Measurements from ENCODE around the gene GBE1.
"Not testable (repeated sequence)": the region's sequence is repeated elsewhere in the genome, so short reads cannot be mapped to it uniquely, and the experiment has no call there.

The GBE1 gene

DNA sequence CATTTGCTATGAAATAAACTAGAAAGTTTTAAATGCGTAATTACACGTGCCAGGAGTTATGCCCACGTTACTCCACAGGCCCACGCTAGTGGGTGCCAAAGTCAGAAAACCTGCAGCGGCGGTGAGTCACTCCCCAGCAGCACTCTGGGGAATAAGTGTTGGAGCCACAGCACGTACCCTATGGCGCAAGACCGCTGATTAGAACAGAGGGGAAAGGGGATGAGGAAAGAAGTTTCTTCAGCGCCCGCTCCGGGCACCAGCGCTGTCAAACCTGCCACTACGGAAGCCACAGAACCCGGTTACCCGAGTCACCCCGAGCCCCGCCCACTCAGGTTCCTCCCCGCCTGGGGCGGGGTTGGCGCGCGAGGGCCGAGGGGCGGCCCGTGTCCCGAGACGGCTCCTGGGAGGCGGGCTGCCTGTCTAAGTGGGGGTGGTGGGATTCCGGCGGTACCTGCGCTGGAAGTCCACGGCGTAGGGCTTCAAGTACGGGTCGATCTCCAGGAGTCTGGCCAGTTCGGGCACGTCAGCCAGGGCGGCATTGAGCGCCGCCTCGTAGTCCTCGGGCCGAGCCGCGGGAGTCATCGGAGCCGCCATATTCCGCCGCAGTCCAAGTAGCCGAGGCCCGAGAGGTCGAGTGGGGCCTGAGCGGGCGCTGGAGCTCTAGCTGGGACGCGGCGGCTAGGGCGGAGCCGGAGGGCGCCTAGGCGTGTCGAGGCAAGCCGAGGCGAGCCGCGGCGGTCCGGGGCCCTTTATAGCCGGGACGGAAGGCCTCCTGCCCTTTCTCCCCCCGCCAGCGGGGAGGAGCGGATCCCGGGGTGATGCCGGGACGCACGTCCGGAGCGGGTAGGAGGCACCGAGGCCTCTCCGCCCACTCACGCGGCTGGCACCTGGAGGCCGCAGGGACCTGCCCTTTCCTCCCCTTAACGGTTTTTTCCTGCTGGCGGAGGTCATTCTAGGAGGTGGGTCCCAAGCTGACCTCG is at the start of gene GBE1:
GBE1 (minus strand) TSS at position 722 of the 980 bp plus-strand sequence; CDS start at position 594, 128 bp downstream.
- peak; percentile 74 to 76 for DNase-seq (ENCODE audit: low read depth in 2 of 2)

DNA sequence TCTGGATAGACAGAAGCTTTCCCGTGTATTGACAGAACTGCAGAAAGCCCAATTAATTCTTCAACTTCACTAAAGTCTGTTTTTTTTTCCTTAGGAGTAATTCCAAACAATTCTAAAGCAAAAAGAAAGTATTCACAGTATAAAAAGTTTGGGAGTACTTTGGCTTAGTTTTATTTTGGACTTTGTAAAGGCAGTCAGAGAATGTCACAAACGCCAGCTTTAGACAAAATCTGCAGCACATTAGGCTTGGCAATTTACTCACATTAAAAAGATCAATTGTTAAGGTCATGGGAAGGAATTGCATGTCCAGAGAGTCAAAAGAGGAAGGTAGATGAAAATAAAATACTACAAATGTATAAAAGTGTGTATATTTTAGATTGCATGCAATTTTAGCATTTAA is 47.5 kb upstream of the GBE1 start:
- DNase-seq (ENCODE audit: low read depth in 2 of 2) = no peak

DNA sequence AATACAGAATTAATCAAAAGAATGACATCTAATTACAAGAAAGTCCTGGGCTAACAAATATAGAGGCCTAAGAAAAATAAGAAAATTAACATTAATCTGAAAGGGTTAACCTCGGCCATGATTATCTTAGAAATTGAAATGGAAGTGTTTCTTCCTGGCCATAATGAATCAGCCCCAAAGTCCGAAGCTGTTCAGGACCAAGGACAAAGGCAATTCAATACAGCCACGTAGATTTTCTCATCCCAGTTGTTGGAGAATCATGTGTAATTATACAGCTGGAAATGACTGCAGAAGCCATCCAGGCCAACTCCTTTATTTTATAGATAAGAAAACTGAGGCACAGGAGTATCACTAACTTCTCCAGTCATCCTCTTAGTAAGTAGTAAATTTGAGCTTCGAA is 38.0 kb upstream of the GBE1 start:
- DNase-seq (ENCODE audit: low read depth in 2 of 2) = no peak

DNA sequence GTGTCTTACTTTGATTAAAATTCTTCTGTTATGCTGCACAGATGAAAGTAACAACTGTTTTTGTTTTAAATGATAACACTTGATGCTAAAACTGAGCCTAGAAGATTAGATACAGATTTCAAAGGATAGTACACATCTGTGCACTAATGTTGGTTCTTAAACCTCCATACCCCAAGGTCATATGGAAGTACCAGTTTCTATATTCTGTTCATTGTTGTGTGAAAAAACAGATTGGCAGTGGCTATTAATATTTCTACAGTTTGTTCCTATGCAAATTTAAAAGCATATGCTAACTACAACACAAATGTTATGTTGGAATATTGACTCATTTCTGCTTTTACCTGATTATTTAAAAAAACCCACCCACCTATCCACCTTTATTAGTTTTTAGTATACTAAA is 32.0 kb upstream of the GBE1 start:
- DNase-seq (ENCODE audit: low read depth in 2 of 2) = no peak

DNA sequence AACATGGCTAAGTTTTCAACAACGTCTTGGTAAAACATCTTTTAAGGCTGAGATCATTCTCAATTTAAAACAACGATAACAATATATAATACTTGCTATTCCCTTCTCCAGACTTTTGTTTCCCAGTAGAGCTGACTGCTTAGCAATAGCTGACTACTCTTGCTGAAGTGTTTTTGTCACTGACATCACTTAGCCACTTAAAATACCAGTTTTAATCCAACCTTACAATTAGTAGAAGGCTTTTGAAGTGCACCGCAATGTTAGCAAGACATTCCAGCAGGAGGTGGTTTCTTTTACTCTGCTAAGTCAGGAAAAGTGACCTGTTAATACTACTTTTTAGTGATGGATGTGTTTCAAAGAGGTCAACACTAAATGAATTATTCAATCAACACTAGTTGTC is 28.7 kb upstream of the GBE1 start:
- no peak for DNase-seq (ENCODE audit: low read depth in 2 of 2)

DNA sequence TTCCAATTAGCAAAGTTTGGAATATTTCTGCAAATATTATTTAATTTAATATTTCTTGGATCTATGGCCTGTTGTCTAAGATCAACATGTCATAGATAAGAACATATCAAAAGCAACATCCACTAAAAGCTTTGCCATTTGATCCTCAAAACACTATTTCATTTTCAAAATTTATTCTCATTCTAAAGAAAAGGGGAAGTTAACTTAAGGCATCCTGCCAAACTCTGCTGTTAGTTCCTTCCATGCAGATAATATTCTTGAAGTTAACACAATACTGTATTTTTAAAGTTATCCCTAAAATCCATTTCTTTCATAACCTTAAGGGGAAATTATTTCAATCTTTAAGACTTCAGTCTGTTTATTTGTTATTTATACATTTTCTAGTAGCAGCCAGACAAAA is 28.2 kb upstream of the GBE1 start:
- DNase-seq (ENCODE audit: low read depth in 2 of 2) = no peak

DNA sequence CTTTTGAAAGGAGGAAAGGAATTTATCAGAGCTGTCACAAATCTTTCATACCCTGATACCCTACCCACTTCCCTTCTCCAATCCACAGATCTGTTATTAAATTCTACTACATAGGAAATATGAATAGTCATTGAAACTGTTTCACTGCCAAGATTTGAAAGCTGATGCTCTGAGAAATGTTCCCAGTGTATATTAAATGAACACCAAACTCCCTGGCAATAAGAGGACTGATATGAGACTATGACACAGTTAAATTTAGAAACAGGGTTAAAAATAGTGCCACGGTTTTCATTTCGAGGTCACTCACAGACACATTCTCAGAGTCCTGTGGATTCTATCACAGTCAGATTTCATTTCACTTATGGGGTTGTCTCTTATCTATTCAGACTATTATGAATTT is 27.2 kb upstream of the GBE1 start:
- DNase-seq (ENCODE audit: low read depth in 2 of 2) = no peak

DNA sequence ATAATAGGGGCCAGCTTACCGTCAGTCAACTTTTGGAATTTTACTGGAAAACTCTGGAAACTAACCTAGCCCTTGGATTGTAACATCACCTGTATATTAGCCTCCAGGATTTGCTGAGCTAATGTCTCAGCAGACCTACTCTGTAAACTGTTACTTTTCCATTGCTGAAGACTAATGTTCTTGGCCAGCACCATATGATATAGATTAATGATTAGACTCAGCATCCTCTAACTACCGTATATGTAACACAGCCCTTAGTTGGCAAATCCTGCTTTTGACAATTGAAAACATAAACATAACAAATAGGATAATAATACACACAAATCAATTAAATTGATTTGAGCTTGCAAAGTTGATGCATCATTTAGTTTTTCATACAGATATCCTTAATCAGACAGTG is 26.6 kb upstream of the GBE1 start:
- no peak for DNase-seq (ENCODE audit: low read depth in 2 of 2)

DNA sequence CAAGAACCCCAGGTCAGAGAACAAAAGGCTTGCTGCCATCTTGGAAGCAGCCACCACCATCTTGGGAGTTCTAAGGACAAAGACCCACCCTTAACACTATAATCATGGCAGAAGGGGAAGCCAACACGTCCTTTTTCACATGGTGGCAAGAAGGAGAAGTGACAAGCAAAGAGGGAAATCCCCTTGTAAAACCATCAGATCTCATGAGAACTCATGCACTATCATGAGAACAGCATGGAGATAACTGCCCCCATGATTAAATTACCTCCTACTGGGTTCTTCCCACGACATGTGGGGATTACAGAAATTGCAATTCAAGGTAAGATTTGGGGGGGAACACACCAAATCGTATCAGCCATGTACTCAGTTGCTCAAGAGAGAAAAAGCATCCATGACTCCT is 21.1 kb upstream of the GBE1 start:
- no peak for DNase-seq (ENCODE audit: low read depth in 2 of 2)

DNA sequence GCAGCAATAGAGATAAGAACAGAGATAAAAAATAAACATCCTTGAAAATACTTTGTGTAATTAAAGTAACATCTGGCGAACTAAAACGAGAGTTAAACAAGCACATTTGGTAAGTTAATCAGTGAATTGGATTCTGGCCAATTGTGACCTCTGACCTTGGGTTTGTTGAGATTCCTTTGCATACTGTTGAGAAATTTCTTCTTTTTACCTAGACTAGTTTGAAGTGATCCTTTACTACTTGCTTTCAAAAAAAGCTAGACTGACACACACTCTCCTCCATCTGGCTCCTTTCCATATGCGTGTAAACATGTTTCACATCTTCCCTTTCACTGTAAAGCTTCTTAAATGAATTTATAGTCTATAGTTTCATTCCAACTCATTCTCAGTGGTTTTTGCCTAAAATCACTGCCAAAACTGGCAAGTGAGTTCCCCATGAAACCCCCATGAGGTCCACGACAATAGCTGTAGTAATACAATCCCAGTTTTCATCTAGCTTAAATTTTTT is 17.3 kb upstream of the GBE1 start:
- DNase-seq (ENCODE audit: low read depth in 2 of 2) = no peak

DNA sequence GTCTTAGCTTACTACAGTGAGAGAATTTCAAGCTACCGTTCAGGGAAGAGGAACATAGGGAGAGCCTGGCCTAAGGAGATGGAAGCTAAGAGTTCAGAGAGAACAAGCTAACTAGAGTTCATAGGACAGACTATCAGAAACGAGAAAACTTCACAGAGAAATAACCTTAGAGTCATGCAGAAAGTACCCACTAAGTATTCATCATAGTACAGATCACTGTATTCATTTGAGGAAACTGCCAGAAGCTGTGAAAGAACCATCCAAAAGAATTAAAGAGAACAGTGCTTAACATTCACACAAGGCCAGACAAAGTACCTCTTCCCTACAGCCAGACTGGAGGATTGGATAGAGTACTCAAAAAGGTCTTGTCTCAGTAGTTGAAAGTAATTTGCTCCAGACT is 15.2 kb upstream of the GBE1 start:
- no peak for DNase-seq (ENCODE audit: low read depth in 2 of 2)

DNA sequence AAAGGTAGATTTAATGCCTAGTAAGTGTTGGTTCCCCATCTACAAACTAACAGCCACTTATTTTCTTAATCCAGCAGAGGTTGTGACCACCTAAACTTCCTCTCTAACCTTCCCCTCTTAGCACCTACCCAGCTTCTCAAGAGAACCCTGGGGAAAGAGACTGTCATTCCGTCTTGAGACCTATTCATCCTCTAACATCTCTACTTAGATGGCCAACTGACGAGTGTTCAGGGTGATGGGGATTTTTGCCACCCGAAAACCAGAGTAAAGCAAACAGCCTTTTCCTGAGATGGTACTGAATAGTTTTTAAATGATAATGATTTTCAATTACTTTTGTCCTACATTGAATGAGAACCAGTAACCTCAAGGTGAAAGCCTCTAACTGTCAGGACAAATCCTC is 9.3 kb upstream of the GBE1 start:
- no peak for DNase-seq (ENCODE audit: low read depth in 2 of 2)

DNA sequence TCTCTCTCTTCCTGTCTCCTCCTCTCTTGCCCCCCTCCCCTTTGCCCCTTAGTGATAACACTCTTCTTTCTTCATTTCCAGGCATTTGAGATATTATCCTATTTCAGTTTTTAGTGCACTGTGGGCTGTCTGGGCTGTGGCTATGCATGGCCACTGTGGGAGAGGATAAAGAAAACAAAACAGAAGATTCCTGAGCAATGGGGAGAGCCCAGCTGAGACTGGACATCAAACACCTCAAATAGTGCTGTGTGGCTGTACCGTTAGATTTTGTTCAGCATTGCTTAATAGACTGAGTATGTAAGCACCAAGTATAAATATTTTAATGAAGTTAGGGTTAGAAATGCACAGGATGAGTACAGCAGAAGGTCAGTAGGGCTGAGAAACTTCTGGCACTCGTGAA is 7.9 kb upstream of the GBE1 start:
- no peak for DNase-seq (ENCODE audit: low read depth in 2 of 2)

DNA sequence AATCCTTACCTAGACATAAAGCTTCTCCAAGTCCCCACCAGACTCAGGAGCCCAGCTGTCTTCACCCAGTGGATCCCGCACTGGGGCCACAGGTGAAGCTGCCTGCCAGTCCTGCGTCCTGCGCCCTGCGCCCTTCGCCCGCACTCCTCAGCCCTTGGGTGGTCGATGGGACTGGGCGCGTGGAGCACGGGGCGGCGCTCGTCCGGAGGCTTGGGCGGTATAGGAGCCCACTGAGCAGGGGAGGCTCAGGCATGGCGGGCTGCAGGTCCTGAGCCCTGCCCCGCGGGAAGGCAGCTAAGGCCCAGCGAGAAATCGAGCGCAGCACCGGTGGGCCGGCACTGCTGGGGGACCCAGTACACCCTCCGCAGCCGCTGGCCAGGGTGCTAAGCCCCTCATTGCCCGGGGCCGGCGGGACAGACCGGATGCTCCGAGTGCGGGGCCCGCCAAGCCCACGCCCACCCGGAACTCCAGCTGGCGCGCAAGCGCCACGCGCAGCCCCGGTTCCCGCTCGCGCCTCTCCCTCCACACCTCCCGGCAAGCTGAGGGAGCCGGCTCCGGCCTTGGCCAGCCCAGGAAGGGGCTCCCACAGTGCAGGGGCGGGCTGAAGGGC is 5.9 kb upstream of the GBE1 start:
- not testable (repeated sequence) for DNase-seq (ENCODE audit: low read depth in 2 of 2)

DNA sequence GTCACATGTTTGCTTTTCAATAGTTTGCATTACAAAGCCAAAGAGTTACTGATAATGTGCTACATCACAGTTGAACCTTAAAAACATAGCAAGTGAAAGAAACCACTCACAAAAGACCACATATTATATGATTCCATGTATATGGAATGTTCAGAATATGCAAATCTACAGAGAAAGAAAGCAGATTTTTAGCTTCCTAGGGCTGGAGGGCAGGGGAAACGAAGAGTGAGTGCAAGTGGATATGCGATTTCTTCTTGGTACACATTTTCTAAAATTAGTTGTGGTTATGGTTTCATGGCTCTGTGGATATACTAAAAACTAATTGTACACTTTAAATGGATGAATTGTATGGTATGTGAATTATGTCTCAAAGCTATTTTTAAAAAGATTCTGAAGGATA is 4.0 kb upstream of the GBE1 start:
- DNase-seq (ENCODE audit: low read depth in 2 of 2) = no peak

DNA sequence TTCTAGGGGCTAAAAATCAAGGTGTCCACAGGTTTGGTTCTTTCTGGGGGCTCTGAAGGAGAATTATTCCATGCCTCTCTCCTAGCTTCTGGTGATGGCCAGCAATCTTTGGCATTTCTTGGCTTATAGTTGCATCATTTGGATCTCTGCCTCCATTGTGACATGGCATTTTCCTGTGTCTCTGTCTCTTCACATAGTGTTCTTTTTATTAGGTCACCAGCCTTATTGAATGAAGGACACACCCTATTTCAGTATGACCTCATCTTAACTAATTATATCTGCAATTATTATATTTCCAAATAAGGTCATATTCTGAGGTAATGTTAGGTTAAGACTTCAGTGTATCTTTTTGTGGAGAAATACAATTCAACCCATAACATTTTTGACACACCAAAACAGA is 3.2 kb upstream of the GBE1 start:
- DNase-seq (ENCODE audit: low read depth in 2 of 2) = no peak

DNA sequence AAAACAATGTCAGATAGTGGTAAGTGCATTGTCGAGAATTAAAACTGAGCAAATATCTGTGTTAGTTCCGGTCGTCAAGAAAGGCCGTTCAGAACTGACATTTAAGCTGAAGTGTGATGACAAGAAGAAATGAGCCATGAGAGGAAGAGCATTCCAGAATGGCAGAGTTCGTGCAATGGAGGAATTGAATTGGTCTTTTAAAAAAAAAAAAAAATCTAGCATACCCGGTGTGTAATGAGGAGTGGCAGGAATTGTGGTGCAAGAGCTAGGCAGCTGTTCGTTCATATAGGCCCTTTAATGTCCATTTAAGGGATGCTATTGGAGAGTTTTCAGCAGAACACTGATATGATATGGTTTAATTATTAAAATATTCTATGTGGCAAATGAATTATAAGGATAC is 2.6 kb upstream of the GBE1 start:
- DNase-seq (ENCODE audit: low read depth in 2 of 2) = no peak

DNA sequence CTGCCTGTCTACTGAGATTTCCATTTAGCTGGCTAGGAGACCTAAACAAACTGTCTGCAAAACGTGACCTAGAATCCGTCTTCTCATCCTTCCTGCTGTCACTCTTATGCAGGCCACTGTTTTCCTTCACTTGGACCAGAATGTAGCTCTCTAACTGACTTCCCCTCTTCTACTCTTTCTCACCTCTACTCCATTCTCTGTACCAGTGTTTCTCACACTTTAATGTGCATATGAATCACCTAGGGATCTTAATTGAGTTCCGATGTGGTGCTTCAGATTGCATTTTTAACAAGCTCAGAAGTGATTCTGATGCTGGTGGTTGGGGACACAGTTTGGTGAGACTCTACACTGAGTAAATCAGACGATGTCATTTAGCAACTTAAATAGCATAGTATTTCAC is 1.6 kb upstream of the GBE1 start:
- DNase-seq (ENCODE audit: low read depth in 2 of 2) = no peak

DNA sequence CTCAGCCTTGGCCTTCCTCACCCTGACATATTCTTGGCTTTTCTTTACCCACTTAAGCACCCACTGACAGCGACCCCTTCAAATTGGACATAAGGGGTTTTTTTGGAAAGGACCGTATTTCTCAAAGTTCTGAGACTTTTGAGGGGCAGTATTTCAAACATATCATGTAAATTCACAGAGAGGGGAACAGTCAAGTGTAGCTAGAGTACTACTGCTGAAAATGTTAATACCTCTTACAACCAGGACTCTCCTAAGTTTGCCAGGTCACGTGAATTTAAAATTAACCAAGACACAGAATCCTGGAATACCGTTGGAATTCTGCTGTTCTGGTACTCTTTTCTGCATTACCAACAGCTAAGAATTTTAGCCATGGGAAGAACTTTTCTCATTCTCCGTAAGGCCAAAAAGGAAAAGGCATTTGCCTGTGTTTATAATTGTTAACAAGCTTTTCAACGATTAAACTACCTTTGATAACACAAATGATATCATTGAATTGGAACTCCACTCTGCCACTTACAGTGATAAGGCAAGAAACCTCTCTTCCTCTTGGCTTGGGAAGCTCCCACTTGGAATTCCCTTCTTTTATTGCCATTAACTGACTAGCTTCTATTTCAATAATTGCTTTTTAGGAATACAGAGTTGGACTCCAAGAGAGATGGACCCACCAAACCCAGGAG is 597 bp upstream of the GBE1 start:
- DNase-seq (ENCODE audit: low read depth in 2 of 2) = no peak

DNA sequence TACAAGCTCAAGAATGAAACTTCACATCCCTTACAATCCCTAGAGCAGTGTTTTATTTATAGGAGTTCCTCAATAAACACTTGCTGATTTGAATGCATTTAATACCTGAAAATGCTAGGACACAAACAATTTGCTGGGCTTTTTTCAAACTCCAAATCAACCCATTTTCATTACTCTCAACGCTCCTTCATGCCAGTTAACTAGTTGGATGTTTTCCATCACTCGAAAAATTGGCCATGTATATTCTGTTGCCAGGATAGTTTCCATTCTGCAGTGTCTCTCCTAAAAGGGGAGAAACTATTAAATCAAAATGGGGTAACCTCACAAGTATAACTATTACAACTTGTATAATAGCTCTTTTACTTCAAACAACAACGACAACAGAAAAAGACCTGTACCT is 1.2 kb downstream of the GBE1 start:
- no peak for DNase-seq (ENCODE audit: low read depth in 2 of 2)

DNA sequence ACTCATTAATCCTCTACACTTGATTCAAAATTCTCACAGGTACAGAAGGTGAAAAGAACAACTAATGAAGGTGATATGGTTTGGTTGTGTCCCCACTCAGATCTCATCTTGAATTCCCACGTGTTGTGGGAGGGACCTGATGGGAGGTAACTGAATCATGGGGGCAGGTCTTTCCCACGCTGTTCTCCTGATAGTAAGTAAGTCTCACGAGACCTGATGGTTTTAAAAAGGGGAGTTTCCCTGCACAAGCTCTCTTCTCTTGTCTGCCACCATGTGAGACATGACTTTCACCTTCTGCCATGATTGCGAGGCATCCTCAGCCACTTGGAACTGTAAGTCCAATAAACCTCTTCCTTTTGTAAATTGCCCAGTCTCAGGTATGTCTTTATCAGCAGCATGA is 2.7 kb downstream of the GBE1 start:
- not testable (repeated sequence) for DNase-seq (ENCODE audit: low read depth in 2 of 2)

DNA sequence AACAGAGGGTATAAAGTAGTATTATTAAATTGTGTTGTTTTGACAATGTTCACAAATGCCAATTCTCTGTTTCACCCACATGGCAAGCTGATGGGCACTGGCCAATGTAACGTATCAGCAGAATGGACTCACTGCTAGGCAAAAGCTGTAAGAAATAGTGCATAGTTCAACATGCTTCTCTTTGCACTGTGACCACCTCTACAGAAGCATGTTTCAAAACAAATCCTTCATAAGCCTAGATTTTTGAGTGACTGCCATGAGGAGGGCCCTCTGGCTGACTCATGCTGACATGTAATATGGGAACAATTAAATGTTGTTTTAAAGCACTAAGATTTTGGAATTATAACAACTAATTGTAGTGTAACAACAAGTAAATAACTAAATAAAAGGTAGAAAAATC is 3.2 kb downstream of the GBE1 start:
- no peak for DNase-seq (ENCODE audit: low read depth in 2 of 2)
